Muscle layer of colon (tissue), 2 donors: Measurements from ENCODE around the gene OTULIN.

Experiments
- H3K27ac ChIP-seq: one replicate; pipeline ENCODE4 v1.7.0; 2013; ENCODE audit warnings: low read depth, mild to moderate bottlenecking, low read length, moderate library complexity
- H3K27me3 ChIP-seq, 2 donors: one replicate each; pipeline ENCODE4 v1.7.0; 2013; ENCODE audit warnings: low read length in 2 of 2, mild to moderate bottlenecking in 2 of 2; ENCODE audit not compliant: insufficient read depth in 2 of 2, control insufficient read depth in 1 of 2
- H3K36me3 ChIP-seq: one replicate; pipeline ENCODE4 v1.7.0; 2013; ENCODE audit warnings: mild to moderate bottlenecking, low read length; ENCODE audit not compliant: insufficient read depth
- H3K4me1 ChIP-seq: one replicate; pipeline ENCODE4 v1.7.0; 2013; ENCODE audit warnings: mild to moderate bottlenecking, low read length; ENCODE audit not compliant: insufficient read depth
- H3K4me3 ChIP-seq, 2 donors: one replicate each; pipeline ENCODE4 v1.7.0; 2013; ENCODE audit warnings: low read length in 2 of 2, low read depth in 1 of 2, mild to moderate bottlenecking in 1 of 2, moderate library complexity in 1 of 2
- H3K9ac ChIP-seq: one replicate; pipeline ENCODE4 v1.7.0; 2013; ENCODE audit warnings: low read length
- H3K9me3 ChIP-seq: one replicate; pipeline ENCODE4 v1.7.0; 2013; ENCODE audit warnings: mild to moderate bottlenecking, low read length
- donor health status: abdominal sarcoma.
- donor health status: Adenocarcinoma of cecum.

The OTULIN gene

DNA sequence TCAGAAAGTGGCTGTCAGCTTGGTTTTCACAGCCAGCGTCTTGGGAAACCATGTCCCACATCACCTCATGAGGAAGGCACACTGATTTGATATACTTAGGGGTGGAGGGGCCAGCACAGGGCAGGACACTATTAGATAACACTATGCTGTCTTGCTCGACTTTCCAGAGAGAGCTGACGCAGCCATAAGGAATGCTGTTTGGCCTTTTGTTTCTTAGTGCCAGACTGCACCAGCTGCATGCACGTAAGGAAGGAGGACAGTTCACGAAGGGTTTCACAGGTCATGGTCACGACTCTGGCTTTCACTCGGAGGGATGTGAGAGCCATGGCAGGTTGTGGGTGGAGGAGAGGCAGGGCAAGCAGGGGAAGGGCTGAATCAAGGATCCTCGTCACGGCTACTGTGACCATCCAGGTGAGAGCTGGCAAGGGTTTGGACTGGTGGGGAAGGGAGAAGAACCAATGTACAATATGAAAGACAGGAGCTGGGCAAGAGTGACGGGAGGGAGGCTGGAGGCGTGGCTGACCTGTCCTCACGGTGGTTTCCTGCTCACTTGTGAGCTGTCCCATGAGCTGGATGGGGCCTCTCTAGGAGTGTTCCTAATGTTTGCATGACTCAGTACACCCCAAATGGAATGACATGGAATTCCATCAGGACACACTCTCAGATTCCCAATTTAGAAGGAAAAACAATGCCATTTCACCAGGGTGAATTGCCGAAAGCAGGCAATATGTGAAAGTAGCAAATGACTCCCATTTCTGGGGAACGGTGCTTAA lies 61.7 kb downstream of the OTULIN start:
- Histone ChIP-seq H3K27ac (no peak overlapping the region), H3K4me1 (no peaks in the 10 kb centered on the region)

DNA sequence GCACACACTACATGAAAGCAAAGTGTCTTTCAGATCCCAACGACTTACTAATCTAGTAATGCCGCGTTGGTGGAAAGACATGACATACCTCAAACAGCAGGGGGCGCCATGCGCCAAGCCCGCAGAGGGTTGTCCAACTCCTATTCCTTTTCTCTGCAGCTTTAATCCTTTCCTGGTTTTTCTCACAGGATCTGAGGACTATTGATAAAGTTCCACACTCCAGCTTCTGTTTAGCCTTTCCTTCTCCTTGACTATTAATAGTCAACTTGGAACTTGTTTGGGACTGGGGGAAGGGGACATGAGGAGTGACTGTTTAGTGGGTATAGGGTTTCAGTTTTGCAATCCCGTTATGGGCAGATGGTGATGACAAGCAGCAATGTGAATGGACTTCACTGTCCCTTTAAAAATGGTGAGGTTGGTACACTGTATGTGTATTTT lies 62.9 kb downstream of the OTULIN start:
- H3K4me1 ChIP-seq: no peaks in the 10 kb centered on the region
- H3K9me3 ChIP-seq: no peaks in the 10 kb centered on the region
- no peak overlapping the region for H3K4me3 ChIP-seq
- no peaks in the 10 kb centered on the region for H3K36me3 ChIP-seq
- no peak overlapping the region for H3K27ac ChIP-seq
- no peaks in the 10 kb centered on the region for H3K27me3 ChIP-seq
- no peak overlapping the region for H3K9ac ChIP-seq

More for the DNA sequence above, 61.7 kb downstream of the OTULIN start:
- no peaks in the 10 kb centered on the region for H3K36me3 ChIP-seq
- no peaks in the 10 kb centered on the region for H3K27me3 ChIP-seq
- no peak overlapping the region for H3K4me3 ChIP-seq
- no peaks in the 10 kb centered on the region for H3K9me3 ChIP-seq
- H3K9ac ChIP-seq: no peak overlapping the region

DNA sequence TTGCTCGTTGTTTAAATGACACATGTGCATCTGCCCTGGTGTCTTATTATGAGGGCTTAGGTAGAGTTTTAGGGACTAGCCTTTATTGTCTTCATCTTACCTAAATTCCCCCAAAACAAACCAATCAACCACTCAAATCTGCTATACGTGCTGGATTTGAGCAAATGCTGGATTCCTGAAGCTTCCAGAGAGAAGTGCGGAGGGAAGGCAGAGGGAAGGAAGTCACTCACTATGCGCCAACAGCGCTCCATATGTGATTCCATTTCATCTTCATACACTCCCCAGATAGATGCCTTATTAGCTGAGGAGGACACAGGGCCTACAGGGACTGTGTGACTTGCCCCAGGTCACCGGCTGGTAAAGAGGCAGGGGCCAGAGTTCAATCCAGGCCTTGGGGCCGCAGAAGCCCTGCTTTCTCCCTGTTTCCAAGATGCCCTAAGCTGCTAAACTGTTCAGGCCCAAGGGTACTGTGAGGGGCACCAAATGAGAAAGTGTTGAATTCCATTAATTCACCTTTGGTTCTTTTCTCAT lies 63.5 kb downstream of the OTULIN start:
- H3K9ac ChIP-seq: no peak overlapping the region
- H3K4me1 ChIP-seq: no peaks in the 10 kb centered on the region
- H3K27ac ChIP-seq: no peak overlapping the region
- H3K36me3 ChIP-seq: no peaks in the 10 kb centered on the region
- no peaks in the 10 kb centered on the region for H3K27me3 ChIP-seq
- H3K9me3 ChIP-seq: no peaks in the 10 kb centered on the region
- no peak overlapping the region for H3K4me3 ChIP-seq

DNA sequence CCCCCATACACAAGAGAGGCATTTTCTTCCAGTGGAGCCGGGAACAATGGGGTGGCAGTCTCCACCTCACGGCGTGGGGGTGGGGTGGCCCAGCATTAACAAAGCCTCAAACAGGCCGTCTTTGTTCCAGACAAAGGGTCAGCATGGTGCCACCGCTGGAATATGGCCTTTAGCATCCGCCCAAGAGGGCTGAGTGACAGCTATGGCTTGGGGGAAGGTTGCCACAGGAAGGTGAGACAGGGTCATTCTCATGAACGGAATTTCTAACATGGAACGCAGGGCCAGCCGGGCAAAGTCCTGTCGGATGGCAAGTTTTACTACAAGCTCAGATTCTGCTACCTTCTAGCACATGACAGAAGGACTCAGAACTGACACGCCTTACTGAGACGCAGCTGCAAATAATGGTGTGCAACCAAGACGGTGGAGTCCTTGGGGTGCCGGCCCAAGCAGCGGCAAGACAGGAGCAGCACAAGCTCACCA lies 64.0 kb downstream of the OTULIN start:
- Histone ChIP-seq H3K27me3 (no peaks in the 10 kb centered on the region), H3K27ac (no peak overlapping the region), H3K9ac (no peak overlapping the region), H3K4me1 (no peaks in the 10 kb centered on the region), H3K4me3 (no peak overlapping the region), H3K9me3 (no peaks in the 10 kb centered on the region), H3K36me3 (no peaks in the 10 kb centered on the region)

DNA sequence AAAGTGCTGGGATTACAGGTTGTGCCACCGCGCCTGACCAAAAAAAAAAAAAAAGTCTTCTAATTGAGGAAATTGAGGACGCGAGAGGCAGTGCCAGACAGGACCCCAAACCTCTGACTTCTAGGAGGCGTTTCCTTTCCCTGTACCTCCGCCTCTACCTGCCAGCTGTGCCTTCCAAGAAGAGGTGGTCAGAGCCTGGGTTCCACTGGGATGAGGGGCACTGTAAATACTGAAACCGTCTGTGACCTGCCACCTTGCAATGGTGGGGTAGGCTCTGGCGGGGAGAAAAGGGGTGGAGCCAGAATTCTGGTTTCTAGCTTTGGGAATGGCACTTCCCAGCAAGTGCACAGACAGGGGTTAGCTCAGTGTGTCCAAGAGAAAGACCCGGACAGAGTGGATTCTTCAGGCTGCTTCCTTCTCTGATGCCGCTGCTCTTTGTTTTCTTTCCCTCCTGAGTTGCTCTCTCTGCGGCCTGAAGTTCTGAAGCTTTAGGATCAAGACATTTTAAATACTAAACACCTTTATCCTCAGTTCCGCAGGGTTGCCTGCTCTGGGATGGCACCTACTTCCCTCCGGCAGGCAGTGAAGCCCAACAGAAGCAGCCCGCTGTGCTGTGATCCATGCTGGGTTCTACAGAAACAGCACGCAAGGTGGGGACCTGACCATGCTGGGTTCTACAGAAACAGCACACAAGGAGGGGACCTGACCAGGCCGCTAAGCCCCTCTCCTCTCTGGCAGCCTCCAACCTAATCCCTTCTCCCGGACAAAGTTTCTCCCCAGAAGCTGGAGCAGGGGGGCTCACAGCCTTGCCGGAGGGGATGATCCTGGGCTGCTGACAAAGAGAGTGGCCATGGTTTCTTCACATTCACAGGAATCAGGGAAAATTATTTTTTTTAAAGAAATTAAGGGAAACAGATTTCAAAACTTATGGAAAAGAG lies 65.2 kb downstream of the OTULIN start:
- Histone ChIP-seq H3K36me3 (no peaks in the 10 kb centered on the region), H3K27ac (no peak overlapping the region), H3K4me3 (no peak overlapping the region)

DNA sequence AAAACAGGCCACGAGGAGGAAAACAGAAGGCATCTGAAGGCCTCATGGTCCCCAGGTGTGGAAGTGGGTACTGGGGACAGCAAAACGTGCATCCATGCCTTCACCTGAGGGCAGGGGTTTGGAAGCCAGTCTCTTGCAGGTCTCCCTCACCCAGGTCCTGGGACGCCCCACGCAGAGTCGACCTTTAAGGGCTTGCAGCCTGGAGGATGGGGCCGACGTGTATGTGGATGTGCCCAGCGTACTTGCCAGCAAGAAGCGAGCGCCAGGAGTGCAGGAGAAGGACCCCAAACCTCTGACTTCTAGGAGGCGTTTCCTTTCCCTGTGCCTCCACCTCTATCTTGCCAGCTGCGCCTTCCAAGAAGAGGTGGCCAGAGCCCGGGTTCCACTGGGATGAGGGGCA lies 65.9 kb downstream of the OTULIN start:
- H3K4me1 ChIP-seq: no peaks in the 10 kb centered on the region
- H3K4me3 ChIP-seq: no peak overlapping the region
- H3K36me3 ChIP-seq: no peaks in the 10 kb centered on the region
- H3K27me3 ChIP-seq: no peaks in the 10 kb centered on the region
- no peak overlapping the region for H3K9ac ChIP-seq
- no peak overlapping the region for H3K27ac ChIP-seq
- H3K9me3 ChIP-seq: no peaks in the 10 kb centered on the region

More for the DNA sequence above, 65.2 kb downstream of the OTULIN start:
- Histone ChIP-seq H3K4me1 (no peaks in the 10 kb centered on the region), H3K27me3 (no peaks in the 10 kb centered on the region), H3K9me3 (no peaks in the 10 kb centered on the region), H3K9ac (no peak overlapping the region)

DNA sequence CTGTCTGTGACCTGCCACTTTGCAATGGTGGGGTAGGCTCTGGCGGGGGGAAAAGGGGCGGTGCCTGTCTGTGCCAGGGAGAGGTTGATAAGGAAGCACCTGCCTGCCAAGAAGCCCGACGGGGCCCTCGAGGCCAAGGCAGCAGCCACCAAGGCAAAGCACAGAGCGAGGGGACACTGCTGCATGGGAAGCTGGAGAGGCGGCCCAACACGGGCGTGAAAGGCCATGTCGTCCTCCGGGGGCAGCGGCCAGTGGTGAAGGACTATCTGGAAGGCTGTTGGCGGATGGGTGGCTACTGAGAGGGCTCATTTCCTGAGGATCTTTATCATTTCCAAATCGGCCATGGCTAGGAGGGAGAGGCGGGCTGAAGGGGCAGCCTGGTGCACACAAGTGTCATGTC lies 66.4 kb downstream of the OTULIN start:
- H3K27ac ChIP-seq: no peak overlapping the region
- H3K27me3 ChIP-seq: no peaks in the 10 kb centered on the region
- H3K4me3 ChIP-seq: no peak overlapping the region
- H3K36me3 ChIP-seq: no peaks in the 10 kb centered on the region
- no peaks in the 10 kb centered on the region for H3K9me3 ChIP-seq
- H3K9ac ChIP-seq: no peak overlapping the region
- no peaks in the 10 kb centered on the region for H3K4me1 ChIP-seq

DNA sequence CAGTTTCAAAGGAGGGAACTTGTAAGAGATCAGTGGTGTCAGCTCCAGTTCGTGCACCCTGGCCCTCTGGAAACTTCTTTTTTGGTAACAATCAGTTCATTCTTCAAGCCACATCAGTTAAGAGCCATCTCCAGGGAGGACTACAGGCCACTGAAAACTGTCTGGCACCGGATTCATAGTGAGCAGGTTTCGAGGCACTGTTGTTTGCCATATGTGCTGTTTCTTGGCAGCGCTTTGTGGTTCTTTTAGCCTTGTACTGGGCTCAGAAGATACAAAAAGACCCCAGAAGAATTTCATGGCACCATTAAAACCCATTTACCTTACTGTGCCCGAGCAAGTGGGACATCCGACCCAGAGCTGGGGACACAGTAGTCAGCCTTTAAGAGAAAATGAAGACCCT lies 68.5 kb downstream of the OTULIN start:
- H3K9me3 ChIP-seq: no peaks in the 10 kb centered on the region
- no peaks in the 10 kb centered on the region for H3K4me1 ChIP-seq
- H3K4me3 ChIP-seq: no peak overlapping the region
- no peaks in the 10 kb centered on the region for H3K27me3 ChIP-seq
- no peak overlapping the region for H3K9ac ChIP-seq
- H3K36me3 ChIP-seq: no peaks in the 10 kb centered on the region
- H3K27ac ChIP-seq: no peak overlapping the region

DNA sequence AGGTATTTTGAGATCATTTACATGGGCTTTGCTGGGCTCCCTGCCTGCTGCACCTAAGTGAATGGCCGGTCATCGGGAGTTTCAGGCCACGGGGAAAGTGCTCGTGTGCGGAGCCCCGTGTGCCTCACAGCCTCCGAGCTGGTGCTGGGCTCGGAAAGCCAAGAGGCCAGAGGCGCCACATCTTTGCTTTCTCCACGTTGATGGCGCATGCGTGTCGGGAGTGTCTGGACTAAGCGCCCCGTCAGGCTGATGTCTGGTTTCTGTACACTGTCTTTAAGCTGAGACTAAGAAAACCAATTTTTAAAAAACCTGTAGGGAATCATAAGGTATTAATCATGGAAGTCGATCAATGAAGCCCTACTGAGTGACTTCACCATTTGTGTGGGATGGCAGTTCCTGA lies 69.1 kb downstream of the OTULIN start:
- Histone ChIP-seq H3K36me3 (no peaks in the 10 kb centered on the region), H3K9ac (no peak overlapping the region), H3K27me3 (no peaks in the 10 kb centered on the region), H3K9me3 (no peaks in the 10 kb centered on the region), H3K4me1 (no peaks in the 10 kb centered on the region), H3K4me3 (no peak overlapping the region), H3K27ac (no peak overlapping the region)

DNA sequence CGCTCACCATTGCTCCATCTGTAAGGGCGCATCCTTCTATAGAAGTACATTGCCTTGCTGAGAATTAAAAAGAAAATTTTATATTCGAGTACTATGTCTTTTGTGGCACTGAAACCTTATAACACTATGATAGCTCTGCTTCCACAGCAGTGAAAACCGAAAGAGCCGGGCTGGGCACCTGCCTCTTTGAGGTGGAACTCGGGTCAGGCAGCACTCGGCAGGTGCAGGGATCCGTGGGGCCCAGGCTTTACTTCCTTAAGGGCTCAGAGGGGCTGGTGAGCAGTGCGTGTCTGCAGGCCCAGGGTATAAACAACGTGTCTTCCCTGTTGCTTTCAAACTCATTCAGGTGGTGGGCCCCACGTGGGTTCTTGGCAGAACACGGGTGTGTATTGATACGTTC lies 69.9 kb downstream of the OTULIN start:
- no peak overlapping the region for H3K27ac ChIP-seq
- no peaks in the 10 kb centered on the region for H3K4me1 ChIP-seq
- no peaks in the 10 kb centered on the region for H3K27me3 ChIP-seq
- no peak overlapping the region for H3K9ac ChIP-seq
- H3K4me3 ChIP-seq: no peak overlapping the region
- no peaks in the 10 kb centered on the region for H3K36me3 ChIP-seq
- H3K9me3 ChIP-seq: no peaks in the 10 kb centered on the region

DNA sequence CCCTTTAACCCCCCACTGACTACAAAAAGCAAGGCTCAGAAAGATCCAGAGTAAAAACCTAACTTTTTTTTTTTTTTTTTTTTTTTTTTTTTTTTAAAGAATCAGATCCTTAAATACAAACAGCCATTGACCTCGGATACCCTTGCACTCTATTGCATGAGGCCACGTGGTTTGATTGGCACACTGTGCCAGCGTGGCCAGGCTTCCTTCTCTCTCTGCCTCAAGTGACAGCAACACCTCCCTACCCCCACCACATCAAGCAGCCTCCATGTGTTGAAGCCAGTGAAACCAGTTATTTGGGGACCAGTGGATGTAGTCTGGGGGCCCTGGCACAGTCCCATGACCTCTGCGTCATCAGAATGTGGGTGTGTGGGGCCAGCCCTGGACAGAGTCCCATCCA lies 71.4 kb downstream of the OTULIN start:
- H3K36me3 ChIP-seq: peaks cover 1% of the 10 kb centered on the region

More for the DNA sequence above, 71.4 kb downstream of the OTULIN start:
- H3K4me1 ChIP-seq: no peaks in the 10 kb centered on the region
- H3K9ac ChIP-seq: no peak overlapping the region
- no peak overlapping the region for H3K27ac ChIP-seq
- H3K27me3 ChIP-seq: no peaks in the 10 kb centered on the region
- no peak overlapping the region for H3K4me3 ChIP-seq
- H3K9me3 ChIP-seq: no peaks in the 10 kb centered on the region
